HG02852 (cell line): Measurements from ENCODE around the gene PCGF3.
A peak's percentile ranks its signal among the peaks of the same experiment; 100 is the strongest.

Experiments used
- ATAC-seq: cut with Tn5 transposase; IDR thresholded peaks from one replicate; pipeline ENCODE4 v1.9.1; 2021; ENCODE audit warnings: mild to moderate bottlenecking, moderate library complexity; ENCODE audit not compliant: unreplicated experiment

Gene PCGF3

DNA sequence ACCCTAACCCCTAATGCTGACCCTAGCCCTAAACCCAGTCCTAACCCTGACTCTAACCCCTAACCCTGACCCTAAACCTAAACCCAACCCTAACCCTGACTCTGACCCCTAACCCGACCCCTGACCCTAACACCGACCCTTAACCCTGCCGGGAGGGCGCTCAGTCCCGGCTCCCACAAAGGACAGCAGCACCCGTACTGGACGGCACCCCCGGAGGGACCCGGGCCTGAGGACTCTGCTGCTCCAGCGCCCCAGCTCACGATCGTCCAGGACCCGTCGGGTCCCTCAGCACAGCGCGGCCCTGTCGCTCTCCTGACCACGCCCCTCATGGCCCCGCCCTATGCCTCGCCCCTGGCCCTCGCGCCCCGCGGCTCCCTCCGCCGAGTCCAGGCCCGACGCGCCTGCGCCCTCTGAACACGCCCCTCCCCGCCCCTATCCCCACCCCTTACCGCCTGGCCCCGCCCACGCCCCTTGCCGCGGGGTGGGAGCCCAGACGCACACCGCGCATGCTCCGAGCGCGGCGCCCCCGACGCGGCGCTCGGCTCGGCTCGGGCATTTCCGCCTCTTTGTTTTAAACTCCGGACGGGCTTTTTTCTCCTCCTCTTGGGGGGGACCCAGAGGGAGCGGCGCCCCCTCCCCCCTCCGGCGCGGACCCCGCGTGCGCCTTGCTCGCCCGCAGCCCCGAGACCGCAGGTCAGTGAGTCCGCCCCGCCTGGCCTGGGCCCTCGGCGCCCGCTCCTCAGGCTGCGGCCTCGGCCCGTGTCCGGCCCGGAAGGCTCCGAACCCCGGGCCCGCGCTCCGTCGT is at the start of gene PCGF3:
Gene PCGF3 (plus strand): TSS at position 555 of the 805 bp plus-strand sequence. CDS start 27,849 bp downstream, outside the sequence.
- peak; percentile 93 for ATAC-seq

DNA sequence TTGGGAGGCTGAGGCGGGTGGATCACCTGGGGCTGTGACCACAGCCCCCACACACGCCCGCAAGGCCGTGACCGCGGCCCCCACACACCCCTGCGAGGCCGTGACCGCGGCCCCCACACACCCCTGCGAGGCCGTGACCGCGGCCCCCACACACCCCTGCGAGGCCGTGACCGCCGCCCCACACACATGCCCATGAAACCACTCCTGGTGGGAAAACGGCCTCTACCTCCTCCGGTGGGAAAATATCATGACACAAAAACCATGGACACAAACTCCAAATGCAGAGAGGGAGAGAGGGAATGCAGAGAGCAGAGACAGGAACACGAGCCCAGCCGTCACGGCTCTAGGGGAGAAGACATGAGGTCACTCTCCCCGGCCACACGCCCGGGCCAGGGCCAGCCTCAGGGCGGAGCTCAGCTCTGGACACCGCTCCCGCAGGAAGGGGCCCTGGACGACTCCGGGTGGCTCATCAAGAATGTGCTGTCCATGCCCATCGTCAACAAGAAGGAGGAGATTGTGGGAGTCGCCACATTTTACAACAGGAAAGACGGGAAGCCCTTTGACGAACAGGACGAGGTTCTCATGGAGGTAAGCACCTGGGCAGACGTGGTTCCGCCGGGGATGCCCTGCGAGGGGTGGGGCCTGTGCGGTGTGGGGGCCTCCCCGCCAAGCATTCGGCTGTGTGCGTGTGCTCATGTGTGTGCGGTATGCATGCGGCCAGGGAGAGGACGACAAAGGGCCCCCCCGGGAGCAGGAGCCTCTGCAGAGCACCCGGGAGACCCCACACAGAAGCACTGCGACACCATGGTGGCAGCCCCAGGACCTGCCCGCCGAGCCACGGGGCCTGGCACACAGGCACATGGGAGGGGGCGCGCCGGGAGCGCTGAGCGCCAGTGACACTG is 48.9 kb upstream of the PCGF3 start:
- ATAC-seq = no peak

DNA sequence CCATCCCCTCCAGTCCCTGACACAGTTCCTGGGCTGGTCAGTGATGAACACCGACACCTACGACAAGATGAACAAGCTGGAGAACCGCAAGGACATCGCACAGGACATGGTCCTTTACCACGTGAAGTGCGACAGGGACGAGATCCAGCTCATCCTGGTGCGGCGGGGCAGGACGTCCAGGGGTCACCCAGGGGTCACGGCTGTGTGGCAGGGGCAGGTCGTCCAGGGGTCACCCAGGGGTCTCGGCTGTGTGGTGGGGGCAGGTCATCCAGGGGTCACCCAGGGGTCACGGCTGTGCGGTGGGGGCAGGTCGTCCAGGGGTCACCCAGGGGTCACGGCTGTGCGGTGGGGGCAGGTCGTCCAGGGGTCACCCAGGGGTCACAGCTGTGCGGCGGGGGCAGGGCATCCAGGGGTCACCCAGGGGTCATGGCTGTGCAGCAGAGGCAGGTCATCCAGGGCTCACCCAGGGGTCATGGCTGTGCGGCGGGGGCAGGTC is 48.2 kb upstream of the PCGF3 start:
- no peak for ATAC-seq

DNA sequence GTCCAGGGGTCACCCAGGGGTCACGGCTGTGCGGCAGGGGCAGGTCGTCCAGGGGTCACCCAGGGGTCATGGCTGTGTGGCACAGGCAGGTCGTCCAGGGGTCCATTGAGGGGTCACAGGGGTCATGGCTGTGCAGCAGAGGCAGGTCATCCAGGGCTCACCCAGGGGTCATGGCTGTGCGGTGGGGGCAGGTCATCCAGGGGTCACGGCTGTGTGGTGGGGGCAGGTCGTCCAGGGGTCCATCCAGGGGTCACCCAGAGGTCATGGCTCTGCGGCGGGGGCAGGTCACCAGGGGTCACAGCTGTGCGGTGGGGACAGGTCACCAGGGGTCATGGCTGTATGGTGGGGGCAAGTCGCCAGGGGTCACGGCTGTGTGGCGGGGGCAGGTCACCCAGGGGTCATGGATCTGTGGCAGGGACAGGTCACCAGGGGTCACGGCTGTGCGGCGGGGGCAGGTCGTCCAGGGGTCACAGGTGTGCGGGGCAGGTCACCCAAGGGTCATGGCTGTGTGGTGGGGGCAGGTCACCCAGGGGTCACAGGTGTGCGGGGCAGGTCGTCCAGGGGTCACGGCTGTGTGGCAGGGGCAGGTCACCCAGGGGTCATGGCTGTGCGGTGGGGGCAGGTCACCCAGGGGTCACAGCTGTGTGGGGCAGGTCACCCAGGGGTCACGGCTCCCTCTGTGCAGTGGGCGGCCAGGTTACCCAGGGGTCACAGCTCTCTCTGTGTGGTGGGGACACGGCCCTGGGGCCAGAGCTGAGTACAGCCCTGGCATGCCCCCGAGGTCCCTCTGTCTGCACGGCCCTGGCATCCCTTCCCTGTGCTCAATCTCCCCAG is 47.6 kb upstream of the PCGF3 start:
- no peak for ATAC-seq

DNA sequence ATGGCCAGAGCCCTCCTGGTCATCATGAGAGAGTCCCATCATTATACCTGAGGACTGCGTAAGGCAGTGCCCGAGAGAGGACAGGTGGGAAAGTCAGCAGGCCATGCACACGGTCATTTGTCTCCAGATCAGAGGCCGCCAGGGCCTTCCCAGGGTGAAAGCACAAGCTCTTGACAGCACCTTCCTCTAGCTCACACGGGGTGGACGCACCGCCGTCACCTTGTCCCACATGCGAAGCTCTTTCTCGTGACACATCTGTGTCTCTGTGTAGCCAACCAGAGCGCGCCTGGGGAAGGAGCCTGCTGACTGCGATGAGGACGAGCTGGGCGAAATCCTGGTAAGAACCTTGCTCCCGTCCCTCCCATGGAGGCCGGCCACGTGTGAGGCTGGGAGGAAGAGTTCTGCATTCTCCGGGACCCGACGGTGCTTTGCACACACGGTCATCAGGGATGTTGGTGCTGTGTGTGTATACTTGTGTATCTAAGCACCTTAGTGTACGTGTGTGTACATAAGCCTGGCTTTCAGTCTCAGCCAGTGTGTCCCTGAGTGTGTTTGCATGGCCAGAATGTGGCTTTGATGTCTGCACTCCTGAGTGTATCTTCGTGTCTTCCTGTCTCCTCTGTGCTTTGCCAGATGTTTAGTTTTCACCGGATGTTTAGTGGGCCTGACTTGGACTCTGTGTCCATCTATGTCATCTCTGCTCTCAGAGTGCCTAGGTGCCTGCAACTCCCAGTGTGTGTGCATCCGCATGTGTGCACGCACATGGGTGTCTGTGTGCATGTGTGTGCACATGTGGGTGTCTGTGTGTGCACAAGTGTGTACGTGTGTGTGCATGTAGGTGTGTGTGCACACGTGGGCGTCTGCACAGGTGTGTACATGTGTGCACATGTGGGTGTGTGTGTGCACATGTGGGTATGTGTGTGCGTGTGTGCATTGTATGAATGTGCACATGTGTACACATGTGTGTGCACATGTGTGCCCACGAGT is 46.7 kb upstream of the PCGF3 start:
- no peak for ATAC-seq

DNA sequence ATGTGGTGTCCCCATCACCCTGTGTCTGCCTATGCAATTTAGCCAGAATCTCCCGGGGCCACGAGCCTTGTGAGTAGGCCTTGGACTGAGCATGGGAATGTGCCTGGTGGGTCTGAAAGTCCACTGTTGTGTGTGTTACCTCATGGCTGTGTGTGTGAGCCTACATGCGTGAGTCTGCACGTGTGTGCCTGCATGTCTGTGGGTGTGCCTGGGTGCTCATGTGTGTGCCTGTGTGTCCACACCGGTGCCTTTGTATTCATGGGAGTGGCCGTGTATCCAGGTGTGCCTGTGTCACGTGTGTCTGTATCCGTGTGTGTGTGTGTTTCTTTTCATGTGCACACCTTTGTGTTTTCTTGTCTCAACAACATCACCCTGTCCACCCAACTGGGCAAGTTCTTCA is 45.8 kb upstream of the PCGF3 start:
- no peak for ATAC-seq

DNA sequence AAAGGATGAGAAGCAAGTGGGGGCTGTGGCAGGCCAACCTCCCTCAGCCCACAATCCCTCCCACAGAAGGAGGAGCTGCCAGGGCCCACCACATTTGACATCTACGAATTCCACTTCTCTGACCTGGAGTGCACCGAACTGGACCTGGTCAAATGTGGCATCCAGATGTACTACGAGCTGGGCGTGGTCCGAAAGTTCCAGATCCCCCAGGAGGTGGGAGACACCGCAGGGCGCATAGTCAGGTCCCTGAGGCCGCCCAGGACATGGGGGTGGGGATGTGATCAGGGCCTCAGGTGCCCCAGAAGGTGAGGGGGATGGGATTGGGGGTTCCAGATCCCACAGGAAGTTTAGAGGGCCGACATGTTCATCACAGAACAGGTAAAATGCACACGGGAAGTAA is 45.2 kb upstream of the PCGF3 start:
- no peak for ATAC-seq

- ATAC-seq = no peak
Observed at GRCh38 chr4:661231-661630, 44.4 kb upstream of the PCGF3 start.

GRCh38 chr4:661881-662761 is 43.5 kb upstream of the PCGF3 start:
- no peak for ATAC-seq

- no peak for ATAC-seq
Observed at GRCh38 chr4:663046-663437, 42.6 kb upstream of the PCGF3 start.

DNA sequence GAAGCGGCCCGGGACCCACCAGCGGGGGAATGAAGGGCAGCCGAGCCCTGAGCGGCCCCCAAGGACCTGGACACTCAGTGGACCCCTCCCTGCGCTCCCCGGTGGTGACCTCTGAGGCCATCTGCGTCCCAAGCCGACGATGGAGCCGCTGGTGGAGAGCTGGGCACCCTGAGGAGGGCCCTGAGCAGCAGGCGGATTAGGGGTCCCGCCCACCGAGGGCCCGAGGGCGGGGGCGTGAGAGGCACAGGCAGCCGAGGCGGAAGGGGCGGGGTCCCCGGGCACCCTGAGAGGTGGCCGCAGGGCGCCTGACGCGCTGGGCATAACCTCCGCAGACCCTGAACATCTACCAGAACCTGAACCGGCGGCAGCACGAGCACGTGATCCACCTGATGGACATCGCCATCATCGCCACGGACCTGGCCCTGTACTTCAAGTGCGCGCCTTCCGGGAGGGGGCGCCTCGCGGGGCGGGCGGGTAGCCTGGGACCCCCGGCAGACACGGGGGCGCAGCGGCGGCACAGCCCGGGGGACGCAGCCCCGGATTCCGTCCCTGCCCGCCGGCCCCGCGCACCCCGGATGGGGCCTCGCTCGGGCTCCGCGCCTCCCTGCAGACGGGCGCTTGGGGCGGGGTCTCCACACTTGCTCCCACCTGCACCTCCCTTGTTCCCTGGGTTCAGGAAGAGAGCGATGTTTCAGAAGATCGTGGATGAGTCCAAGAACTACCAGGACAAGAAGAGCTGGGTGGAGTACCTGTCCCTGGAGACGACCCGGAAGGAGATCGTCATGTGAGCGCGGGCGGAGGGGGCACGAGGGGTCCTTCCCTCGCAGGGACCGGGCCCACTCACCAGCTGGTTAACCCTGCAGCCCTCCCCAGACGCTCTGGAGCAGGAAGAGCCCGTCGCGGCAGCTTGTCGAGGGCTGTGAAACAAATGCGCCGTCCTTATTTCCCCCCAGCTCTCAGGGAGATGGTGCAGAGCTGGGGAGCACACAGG is 41.9 kb upstream of the PCGF3 start:
- ATAC-seq = peak; percentile 54

- no peak for ATAC-seq
Observed at GRCh38 chr4:664713-665231, 40.9 kb upstream of the PCGF3 start.

DNA sequence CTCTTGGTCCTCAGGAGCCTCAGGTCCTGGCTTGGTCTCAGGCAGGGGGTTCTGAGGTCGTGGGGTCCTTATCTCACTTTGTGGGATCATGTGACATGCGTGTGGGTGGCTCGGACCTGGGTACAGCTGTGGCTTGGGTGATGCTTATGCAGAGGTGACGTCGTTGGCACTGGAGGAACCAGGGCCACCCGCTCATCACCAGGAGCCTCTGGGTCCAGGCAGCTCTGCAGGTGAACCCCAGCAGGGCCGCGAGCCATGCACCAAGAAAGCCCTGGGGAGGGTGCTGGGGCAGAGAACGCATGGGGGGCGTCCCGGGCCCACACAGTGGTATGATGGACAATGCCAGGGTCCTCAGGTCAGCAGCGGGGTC is 40.3 kb upstream of the PCGF3 start:
- ATAC-seq = no peak

GRCh38 chr4:665751-666435 is 39.7 kb upstream of the PCGF3 start:
- ATAC-seq = no peak

GRCh38 chr4:666436-666810 is 39.2 kb upstream of the PCGF3 start:
- ATAC-seq = no peak

- ATAC-seq = no peak
Observed at GRCh38 chr4:666822-667544, 38.6 kb upstream of the PCGF3 start.
